H9 (cell line): ENCODE measurements around the gene HPD. TPM values are rescaled to one million over a fixed set of nuclear protein-coding genes. Genes with fewer than 3 reads are reported as not detected.

Experiments
- DNase-seq: peaks from one replicate; pipeline ENCODE4 v3.0.0-alpha.2; 2017
- H2AFZ ChIP-seq: one replicate; pipeline ENCODE4 v1.6.1; 2013; ENCODE audit warnings: mild to moderate bottlenecking, low read length, control low read depth, moderate library complexity
- H2AK5ac ChIP-seq: 2 replicates; pipeline ENCODE4 v1.6.1; 2013; ENCODE audit warnings: low read length, control low read depth, mixed read lengths; ENCODE audit not compliant: insufficient read length
- H2BK120ac ChIP-seq: one replicate; pipeline ENCODE4 v1.6.1; 2013; ENCODE audit warnings: low read depth, mild to moderate bottlenecking, low read length, control low read depth, inconsistent platforms; ENCODE audit not compliant: poor library complexity, severe bottlenecking
- H2BK12ac ChIP-seq: 2 replicates; pipeline ENCODE4 v1.6.1; 2013; ENCODE audit warnings: low read length, control low read depth, mixed read lengths, low read depth; ENCODE audit not compliant: insufficient read length
- H2BK15ac ChIP-seq: 2 replicates; pipeline ENCODE4 v1.6.1; 2013; ENCODE audit warnings: low read depth, low read length, control low read depth
- H2BK20ac ChIP-seq: one replicate; pipeline ENCODE4 v1.6.1; 2013; ENCODE audit warnings: low read depth, mild to moderate bottlenecking, low read length, control low read depth, inconsistent platforms; ENCODE audit not compliant: poor library complexity, severe bottlenecking
- H2BK5ac ChIP-seq: 2 replicates; pipeline ENCODE4 v1.6.1; 2013; ENCODE audit warnings: low read length, control low read depth, mixed read lengths; ENCODE audit not compliant: insufficient read length
- H3K14ac ChIP-seq: 2 replicates; pipeline ENCODE4 v1.6.1; 2013; ENCODE audit warnings: low read length, control low read depth; ENCODE audit not compliant: insufficient read depth
- H3K18ac ChIP-seq: 2 replicates; pipeline ENCODE4 v1.6.1; 2013; ENCODE audit warnings: low read depth, mild to moderate bottlenecking, mixed read lengths, low read length, control low read depth; ENCODE audit not compliant: insufficient read length
- H3K23ac ChIP-seq: 2 replicates; pipeline ENCODE4 v1.6.1; 2013; ENCODE audit warnings: low read length, control low read depth, mixed read lengths, low read depth; ENCODE audit not compliant: insufficient read length
- H3K23me2 ChIP-seq: 2 replicates; pipeline ENCODE4 v1.6.1; 2013; ENCODE audit warnings: low read depth, mild to moderate bottlenecking, mixed read lengths, low read length, control low read depth; ENCODE audit not compliant: insufficient read length, poor library complexity, severe bottlenecking
- H3K27ac ChIP-seq: 2 replicates; pipeline ENCODE4 v1.5.1; 2013; ENCODE audit warnings: low read length, control low read depth, mixed read lengths, low read depth; ENCODE audit not compliant: insufficient read length
- H3K27me3 ChIP-seq: 2 replicates; pipeline ENCODE4 v1.6.1; 2013; ENCODE audit warnings: low read length, control low read depth, inconsistent platforms; ENCODE audit not compliant: insufficient read depth
- H3K4ac ChIP-seq: 2 replicates; pipeline ENCODE4 v1.6.1; 2013; ENCODE audit warnings: low read depth, mild to moderate bottlenecking, control low read depth, inconsistent platforms, low read length, moderate library complexity
- H3K4me1 ChIP-seq: 2 replicates; pipeline ENCODE4 v1.6.1; 2013; ENCODE audit warnings: low read length, control low read depth, inconsistent platforms; ENCODE audit not compliant: insufficient read depth
- H3K4me2 ChIP-seq: 2 replicates; pipeline ENCODE4 v1.6.1; 2013; ENCODE audit warnings: low read length, control low read depth, mixed read lengths; ENCODE audit not compliant: insufficient read length, insufficient read depth
- H3K56ac ChIP-seq: 2 replicates; pipeline ENCODE4 v1.6.1; 2013; ENCODE audit warnings: low read depth, mild to moderate bottlenecking, mixed read lengths, low read length, control low read depth; ENCODE audit not compliant: insufficient read length
- H3K79me1 ChIP-seq: 2 replicates; pipeline ENCODE4 v1.6.1; 2013; ENCODE audit warnings: low read depth, mild to moderate bottlenecking, moderate library complexity, low read length, control low read depth, inconsistent platforms; ENCODE audit not compliant: insufficient read depth, poor library complexity, severe bottlenecking
- H3K79me2 ChIP-seq: 2 replicates; pipeline ENCODE4 v1.6.1; 2013; ENCODE audit warnings: low read length, control low read depth, inconsistent platforms; ENCODE audit not compliant: insufficient read depth
- H3K9ac ChIP-seq: 2 replicates; pipeline ENCODE4 v1.6.1; 2013; ENCODE audit warnings: low read length, control low read depth, mixed read lengths; ENCODE audit not compliant: insufficient read length; ENCODE audit errors: extremely low read depth
- H3K9me3 ChIP-seq: one replicate; pipeline ENCODE4 v1.6.1; 2013; ENCODE audit warnings: low read depth, low read length, inconsistent platforms; ENCODE audit not compliant: control insufficient read depth
- H3T11ph ChIP-seq: one replicate; pipeline ENCODE4 v1.6.1; 2013; ENCODE audit warnings: mild to moderate bottlenecking, low read length, control low read depth, inconsistent platforms
- H4K20me1 ChIP-seq: one replicate; pipeline ENCODE4 v1.6.1; 2013; ENCODE audit not compliant: control insufficient read depth, insufficient read length, insufficient read depth
- H4K5ac ChIP-seq: 2 replicates; pipeline ENCODE4 v1.6.1; 2013; ENCODE audit warnings: low read depth, mild to moderate bottlenecking, mixed read lengths, low read length, control low read depth; ENCODE audit not compliant: insufficient read length
- H4K8ac ChIP-seq: replicated peaks from 2 replicates; pipeline ENCODE4 v1.6.1; 2013; ENCODE audit warnings: low read length, control low read depth, mixed read lengths, low read depth; ENCODE audit not compliant: insufficient read length
- H4K91ac ChIP-seq: 2 replicates; pipeline ENCODE4 v1.6.1; 2013; ENCODE audit warnings: low read depth, mild to moderate bottlenecking, moderate library complexity, mixed read lengths, low read length, control low read depth; ENCODE audit not compliant: insufficient read length
- H3K27ac Mint-ChIP-seq, 3 experiments: 2 replicates in 2 of 3; 3 replicates in 1 of 3; pipeline ENCODE4 v1.8.0; 2020 to 2021; ENCODE audit warnings: mixed read lengths in 3 of 3, mild to moderate bottlenecking in 1 of 3, moderate library complexity in 1 of 3
- H3K27me3 Mint-ChIP-seq: 2 replicates; pipeline ENCODE4 v1.8.0; 2021; ENCODE audit warnings: low read depth, mild to moderate bottlenecking, moderate library complexity, mixed read lengths
- H3K36me3 Mint-ChIP-seq, 3 experiments: 2 replicates in 2 of 3; 3 replicates in 1 of 3; pipeline ENCODE4 v1.8.0; 2020 to 2021; ENCODE audit warnings: low read depth in 3 of 3, mixed read lengths in 3 of 3; ENCODE audit not compliant: insufficient read depth in 1 of 3
- H3K4me1 Mint-ChIP-seq, 2 experiments: 2 replicates each; pipeline ENCODE4 v1.8.0; 2020; ENCODE audit warnings: mixed read lengths in 2 of 2
- H3K4me3 Mint-ChIP-seq, 2 experiments: 2 replicates in 1 of 2; 3 replicates in 1 of 2; pipeline ENCODE4 v1.8.0; 2020 to 2021; ENCODE audit warnings: mild to moderate bottlenecking in 2 of 2, mixed read lengths in 2 of 2, moderate library complexity in 1 of 2
- H3K9me3 Mint-ChIP-seq, 2 experiments: 2 replicates in 1 of 2; 3 replicates in 1 of 2; pipeline ENCODE4 v1.8.0; 2020; ENCODE audit warnings: mild to moderate bottlenecking in 2 of 2, mixed read lengths in 2 of 2, moderate library complexity in 1 of 2
- CTCF ChIP-seq: fragments of 200-600 bp; sonication (generic); conservative IDR thresholded peaks from 3 replicates; pipeline ENCODE4 v1.8.0; 2021; ENCODE audit warnings: antibody characterized with exemption, mild to moderate bottlenecking
- WGBS: extraction: QIAGEN DNeasy Blood & Tissue Kit; methylation state at CpG from one replicate; pipeline ENCODE4 v1.1.7; 2013; ENCODE audit warnings: missing lambda C conversion rate, low lambda C conversion rate, mixed read lengths; ENCODE audit not compliant: insufficient read length; ENCODE audit errors: extremely low coverage; 5-methylcytosine and 5-hydroxymethylcytosine counted together
- total RNA-seq: library from RNA; stranded (reverse); gene quantifications from 2 replicates; pipeline ENCODE4 v1.2.1, GENCODE V29; 2021

The HPD gene
- total RNA-seq, 1 experiment from 2014 or later, result not detected

GRCh38 chr12:121807642-121808347 is 50.9 kb downstream of the HPD start:
- Histone ChIP-seq H2BK12ac (no peak overlapping the region), H4K20me1 (no peaks in the 10 kb centered on the region), H3K23ac (no peak overlapping the region)

More at GRCh38 chr12:121807642-121808347, 50.9 kb downstream of the HPD start:
- Histone ChIP-seq H2BK20ac (no peak overlapping the region), H2AK5ac (no peak overlapping the region), H4K8ac (no peak overlapping the region), H3K79me2 (no peaks in the 10 kb centered on the region), H3K4ac (no peak overlapping the region), H4K5ac (no peak overlapping the region), H2BK120ac (no peak overlapping the region), H3K23me2 (peaks cover 12% of the 10 kb centered on the region), H3K14ac (no peak overlapping the region), H2AFZ (no peak overlapping the region), H3K4me1 (peaks cover 2% of the 10 kb centered on the region; the same call in 1 of the 2 replicates), H2BK15ac (no peak overlapping the region), H3K9ac (no peak overlapping the region), H3K56ac (no peak overlapping the region), H3T11ph (no peak overlapping the region), H3K79me1 (no peaks in the 10 kb centered on the region), H2BK5ac (no peak overlapping the region), H3K27me3 (no peaks in the 10 kb centered on the region), H3K9me3 (no peaks in the 10 kb centered on the region), H4K91ac (no peak overlapping the region), H3K18ac (no peak overlapping the region), H3K4me2 (no peak overlapping the region), H3K27ac (no peak overlapping the region)
- H3K4me3 Mint-ChIP-seq, result no peak overlapping the region; a peak in 1 of 5 replicates
- WGBS, result no CpG with 5 or more reads among the region's 14 CpGs
- no peak for TF ChIP-seq CTCF
- H3K4me1 Mint-ChIP-seq, result peaks cover 26 to 34% of the 10 kb centered on the region in 2 experiments
- peaks cover 14 to 42% (median 31%) of the 10 kb centered on the region in 3 experiments for H3K36me3 Mint-ChIP-seq
- H3K27me3 Mint-ChIP-seq, result no peaks in the 10 kb centered on the region; the same call in 1 of the 2 replicates
- no peaks in the 10 kb centered on the region; a peak in 1 of 5 replicates for H3K9me3 Mint-ChIP-seq
- H3K27ac Mint-ChIP-seq, result no peak overlapping the region; a peak in 1 of 7 replicates
- no peak for DNase-seq
